ENCODE data around the gene SELENBP1. TPM values are rescaled to one million over a fixed set of nuclear protein-coding genes. Genes with fewer than 3 reads are reported as not detected.
A peak's percentile ranks its signal among the peaks of the same experiment; 100 is the strongest.

Gene SELENBP1
- total RNA-seq (100 to 1,000 TPM in 2 of 7 donors, 10 to 100 TPM in 5; 56.1 to 114 (median 90.3) TPM), polyA plus RNA-seq (10 to 100 TPM; 17.3 to 77.8 (median 47.5) TPM)
- long read RNA-seq, donor 1, transcript SELENBP1-201 (12 exons, 1,752 nt) = major isoform, 41 of 84 reads
- long read RNA-seq, donor 1, partial matches to known transcripts = 35 of 84 reads
- long read RNA-seq, donor 1, other reads (novel, unspliced or antisense) = 0 of 84 reads
- long read RNA-seq, donor 2, transcript SELENBP1-214 (10 exons, 2,128 nt) = minor isoform, 5 of 90 reads
- long read RNA-seq, donor 2, transcript SELENBP1-218 (11 exons, 1,963 nt) = minor isoform, 6 of 90 reads
- long read RNA-seq, donor 2, transcript SELENBP1-208 (11 exons, 1,530 nt) = minor isoform, 5 of 90 reads
- long read RNA-seq, donor 2, transcript SELENBP1-201 (12 exons, 1,752 nt) = major isoform, 37 of 90 reads
- long read RNA-seq, donor 2, partial matches to known transcripts = 26 of 90 reads
- long read RNA-seq, donor 2, other reads (novel, unspliced or antisense) = 5 of 90 reads

- TF ChIP-seq POLR2AphosphoS5 (IDR thresholded peaks at IDR 0.05) (peak; percentile 43 to 92 (median 92)), POLR2A (IDR thresholded peaks at IDR 0.05) (peak in 1 of 3 donors; percentile 86)
- TF ChIP-seq, protein P1, sequence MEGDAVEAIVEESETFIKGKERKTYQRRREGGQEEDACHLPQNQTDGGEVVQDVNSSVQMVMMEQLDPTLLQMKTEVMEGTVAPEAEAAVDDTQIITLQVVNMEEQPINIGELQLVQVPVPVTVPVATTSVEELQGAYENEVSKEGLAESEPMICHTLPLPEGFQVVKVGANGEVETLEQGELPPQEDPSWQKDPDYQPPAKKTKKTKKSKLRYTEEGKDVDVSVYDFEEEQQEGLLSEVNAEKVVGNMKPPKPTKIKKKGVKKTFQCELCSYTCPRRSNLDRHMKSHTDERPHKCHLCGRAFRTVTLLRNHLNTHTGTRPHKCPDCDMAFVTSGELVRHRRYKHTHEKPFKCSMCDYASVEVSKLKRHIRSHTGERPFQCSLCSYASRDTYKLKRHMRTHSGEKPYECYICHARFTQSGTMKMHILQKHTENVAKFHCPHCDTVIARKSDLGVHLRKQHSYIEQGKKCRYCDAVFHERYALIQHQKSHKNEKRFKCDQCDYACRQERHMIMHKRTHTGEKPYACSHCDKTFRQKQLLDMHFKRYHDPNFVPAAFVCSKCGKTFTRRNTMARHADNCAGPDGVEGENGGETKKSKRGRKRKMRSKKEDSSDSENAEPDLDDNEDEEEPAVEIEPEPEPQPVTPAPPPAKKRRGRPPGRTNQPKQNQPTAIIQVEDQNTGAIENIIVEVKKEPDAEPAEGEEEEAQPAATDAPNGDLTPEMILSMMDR (IDR thresholded peaks at IDR 0.05 in 8 of 11, conservative IDR thresholded peaks at IDR 0.05 in 3 of 11) = no peak
- Histone ChIP-seq H3K36me3 (peaks cover 0 to 11% (median 0%) of the 10 kb centered on the region in 6 donors), H3K9me3 (no peaks in the 10 kb centered on the region), H3K27ac (peak within 1 kb of the TSS; percentile 27 to 89 (median 81)), H3K4me3 (peak within 1 kb of the TSS; percentile 16 to 67 (median 35)), H3K4me1 (peaks cover 18 to 56% (median 43%) of the 10 kb centered on the region in 6 donors), H3K27me3 (replicated peaks in 1 of 7) (no peaks in the 10 kb centered on the region)
- intact Hi-C loops (cut with DNase I; ENCODE audit: low total_unique reads) = no loop called here
- WGBS, 5 donors = 52 to 88% (median 72%) methylated on average over 11 of the region's 11 CpGs
- DNase-seq = peak; percentile 80
Observed at GRCh38 chr1:151372058-151372934, at the start of gene SELENBP1. SELENBP1 (minus strand) TSS chr1:151372705; CDS start chr1:151372641, 64 bp downstream.

GRCh38 chr1:151419819-151420218 lies 47.3 kb upstream of the SELENBP1 start:
- Histone ChIP-seq H3K27ac (no peak overlapping the region), H3K36me3 (peaks cover 0 to 100% (median 85%) of the 10 kb centered on the region in 6 donors), H3K27me3 (replicated peaks in 1 of 7) (no peaks in the 10 kb centered on the region), H3K4me3 (no peak overlapping the region), H3K4me1 (peaks cover 0 to under 1% (median 0%) of the 10 kb centered on the region in 6 donors), H3K9me3 (no peaks in the 10 kb centered on the region)
- DNase-seq = no peak
- WGBS, 5 donors = 77 to 99% (median 85%) methylated on average over 5 of the region's 5 CpGs
- intact Hi-C loops (cut with DNase I; ENCODE audit: low total_unique reads) = no loop called here
- TF ChIP-seq, protein P1 (IDR thresholded peaks at IDR 0.05 in 8 of 11, conservative IDR thresholded peaks at IDR 0.05 in 3 of 11) = no peak
- no peak for TF ChIP-seq POLR2A (IDR thresholded peaks at IDR 0.05)
- no peak for TF ChIP-seq POLR2AphosphoS5 (IDR thresholded peaks at IDR 0.05)

DNA sequence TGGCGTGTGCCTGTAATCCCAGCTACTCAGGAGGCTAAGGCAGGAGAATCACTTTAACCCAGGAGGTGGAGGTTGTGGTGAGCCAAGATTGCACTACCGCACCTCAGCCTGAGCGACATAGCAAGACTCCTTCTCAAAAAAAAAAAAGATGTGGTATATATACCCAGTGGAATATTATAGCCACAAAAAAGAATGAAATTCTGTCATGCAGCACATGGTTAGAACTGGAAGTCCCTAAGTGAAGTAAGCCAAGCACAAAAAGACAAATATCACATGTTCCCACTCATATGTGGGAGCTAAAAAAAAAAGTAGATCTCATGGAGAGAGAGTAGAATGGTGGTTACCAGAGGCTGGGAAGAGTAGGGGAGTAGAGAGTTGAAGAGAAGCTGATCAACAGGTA lies 45.6 kb upstream of the SELENBP1 start:
- 68 to 93% (median 89%) methylated on average over 3 of the region's 3 CpGs for WGBS, 5 donors
- intact Hi-C loops (cut with DNase I; ENCODE audit: low total_unique reads) = no loop called here
- H3K9me3 ChIP-seq = no peaks in the 10 kb centered on the region
- H3K4me1 ChIP-seq = no peaks in the 10 kb centered on the region
- peaks cover 0 to 100% (median 83%) of the 10 kb centered on the region in 6 donors for H3K36me3 ChIP-seq
- DNase-seq = no peak
- H3K27me3 ChIP-seq (replicated peaks in 1 of 7) = no peaks in the 10 kb centered on the region
- TF ChIP-seq, protein P1 (IDR thresholded peaks at IDR 0.05 in 8 of 11, conservative IDR thresholded peaks at IDR 0.05 in 3 of 11) = no peak
- TF ChIP-seq POLR2A (IDR thresholded peaks at IDR 0.05) (no peak), POLR2AphosphoS5 (IDR thresholded peaks at IDR 0.05) (no peak)
- H3K27ac ChIP-seq = no peak overlapping the region
- H3K4me3 ChIP-seq = no peak overlapping the region

All from spleen (tissue), 13 donors.